ENCODE measurements around the gene EYA4.

DNA sequence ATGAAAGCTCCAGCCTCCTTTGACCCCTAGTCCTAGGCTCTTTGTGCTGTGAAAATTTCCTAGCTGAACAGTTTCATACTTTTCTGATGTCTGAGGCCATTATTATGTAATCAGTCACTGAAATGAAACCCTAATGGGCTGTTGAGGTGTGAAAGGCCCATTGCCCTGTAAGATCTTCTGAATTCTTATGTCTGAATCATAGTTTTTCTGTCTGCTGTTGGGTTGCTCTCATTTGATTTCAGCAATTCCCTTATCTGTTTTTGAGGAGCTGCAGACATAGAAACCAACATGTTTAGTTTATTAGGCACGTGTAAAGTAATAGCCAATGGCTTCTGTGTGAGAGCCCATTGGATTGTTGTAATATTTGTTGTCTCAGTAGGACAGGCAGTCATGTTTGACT, 118.1 kb downstream of the EYA4 start:
- TF ChIP-seq POLR2AphosphoS5 (IDR thresholded peaks at IDR 0.05) (no peak), CTCF (IDR thresholded peaks at IDR 0.05) (no peak), POLR2A (IDR thresholded peaks at IDR 0.05) (no peak), EP300 (IDR thresholded peaks at IDR 0.05) (no peak)
